GM19023 (cell line): ENCODE results near the gene SPNS1.
"Not testable (repeated sequence)": the region's sequence is repeated elsewhere in the genome, so short reads cannot be mapped to it uniquely, and the experiment has no call there.

Experiments used
- ATAC-seq: cut with Tn5 transposase; IDR thresholded peaks from one replicate; pipeline ENCODE4 v1.9.1; 2021; ENCODE audit warnings: mild to moderate bottlenecking, moderate library complexity; ENCODE audit not compliant: unreplicated experiment

Gene SPNS1, protein sequence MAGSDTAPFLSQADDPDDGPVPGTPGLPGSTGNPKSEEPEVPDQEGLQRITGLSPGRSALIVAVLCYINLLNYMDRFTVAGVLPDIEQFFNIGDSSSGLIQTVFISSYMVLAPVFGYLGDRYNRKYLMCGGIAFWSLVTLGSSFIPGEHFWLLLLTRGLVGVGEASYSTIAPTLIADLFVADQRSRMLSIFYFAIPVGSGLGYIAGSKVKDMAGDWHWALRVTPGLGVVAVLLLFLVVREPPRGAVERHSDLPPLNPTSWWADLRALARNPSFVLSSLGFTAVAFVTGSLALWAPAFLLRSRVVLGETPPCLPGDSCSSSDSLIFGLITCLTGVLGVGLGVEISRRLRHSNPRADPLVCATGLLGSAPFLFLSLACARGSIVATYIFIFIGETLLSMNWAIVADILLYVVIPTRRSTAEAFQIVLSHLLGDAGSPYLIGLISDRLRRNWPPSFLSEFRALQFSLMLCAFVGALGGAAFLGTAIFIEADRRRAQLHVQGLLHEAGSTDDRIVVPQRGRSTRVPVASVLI

DNA sequence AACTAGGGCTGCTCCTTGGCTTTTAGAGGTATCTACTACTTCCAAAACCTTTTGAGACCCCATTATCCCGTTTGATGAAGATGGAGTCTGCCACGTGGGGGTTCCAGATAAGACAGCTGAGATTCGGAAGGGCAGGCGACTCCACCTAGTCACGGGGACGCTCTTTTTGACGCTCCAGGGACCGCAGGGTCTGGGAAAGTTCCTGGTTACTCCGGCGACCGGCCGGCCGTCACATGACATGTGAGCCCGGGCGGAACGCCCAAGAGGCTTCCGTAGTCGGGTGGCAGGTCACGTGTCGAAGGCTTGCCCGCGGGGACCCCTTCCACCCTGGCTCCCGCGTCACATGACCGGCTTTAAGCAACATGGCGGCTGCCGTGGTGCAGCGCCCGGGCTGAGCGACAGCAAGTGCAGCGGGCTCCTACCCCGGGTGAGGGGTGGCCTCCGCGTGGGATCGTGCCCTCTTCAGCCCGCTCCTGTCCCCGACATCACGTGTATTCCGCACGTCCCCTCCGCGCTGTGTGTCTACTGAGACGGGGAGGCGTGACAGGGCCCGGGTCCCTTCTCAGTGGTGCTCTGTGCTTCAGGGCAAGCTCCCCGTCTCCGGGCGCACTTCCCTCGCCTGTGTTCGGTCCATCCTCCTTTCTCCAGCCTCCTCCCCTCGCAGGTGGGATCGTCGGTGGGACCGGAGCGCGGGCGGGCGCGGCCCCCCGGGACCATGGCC lies at the start of gene SPNS1:
SPNS1 (plus strand) TSS at position 342 of the 721 bp plus-strand sequence; CDS start at position 716, 374 bp downstream.
- peak; percentile 89 for ATAC-seq

DNA sequence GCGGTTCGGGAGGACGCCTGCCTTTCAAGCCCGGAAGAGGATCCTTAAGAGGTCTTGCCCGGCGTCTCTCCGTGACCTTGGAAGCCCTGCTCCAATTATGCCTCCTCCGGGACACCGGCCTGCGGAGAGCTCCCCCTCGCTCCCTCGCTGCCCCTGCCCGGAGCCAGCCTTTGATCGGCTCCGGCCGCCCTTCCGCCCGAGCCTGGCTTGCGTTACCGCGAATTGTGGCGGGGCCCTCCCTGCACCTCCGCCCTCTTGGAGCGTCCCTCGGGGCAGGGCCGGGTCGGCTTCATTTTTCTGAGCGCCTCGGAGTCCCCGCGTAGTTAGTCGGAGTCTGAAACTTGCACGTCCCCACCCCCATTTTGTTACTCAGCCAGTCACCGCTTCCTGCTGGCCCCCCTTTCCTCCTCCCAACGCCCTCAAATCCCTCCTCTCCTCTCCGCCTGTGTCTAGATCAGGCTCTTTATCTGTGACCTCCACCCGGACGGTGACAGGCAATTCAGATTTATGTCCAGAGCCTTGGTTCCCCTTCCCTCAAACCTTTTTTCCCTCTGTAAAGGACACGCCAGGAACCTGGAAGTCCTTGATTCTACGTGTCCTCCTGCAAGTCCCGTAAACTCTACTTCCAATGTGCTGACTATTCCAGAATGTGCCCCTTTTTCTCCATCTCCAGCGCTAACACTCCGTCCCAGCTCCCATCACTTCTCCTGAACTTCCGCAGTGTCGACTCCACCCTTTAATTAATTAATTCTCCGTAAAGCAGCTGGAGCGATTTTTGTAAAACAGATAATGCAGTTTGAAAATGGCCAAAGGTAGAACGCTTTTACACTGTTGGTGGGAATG lies 49.0 kb upstream of the SPNS1 start:
- ATAC-seq, result peak; percentile 24

DNA sequence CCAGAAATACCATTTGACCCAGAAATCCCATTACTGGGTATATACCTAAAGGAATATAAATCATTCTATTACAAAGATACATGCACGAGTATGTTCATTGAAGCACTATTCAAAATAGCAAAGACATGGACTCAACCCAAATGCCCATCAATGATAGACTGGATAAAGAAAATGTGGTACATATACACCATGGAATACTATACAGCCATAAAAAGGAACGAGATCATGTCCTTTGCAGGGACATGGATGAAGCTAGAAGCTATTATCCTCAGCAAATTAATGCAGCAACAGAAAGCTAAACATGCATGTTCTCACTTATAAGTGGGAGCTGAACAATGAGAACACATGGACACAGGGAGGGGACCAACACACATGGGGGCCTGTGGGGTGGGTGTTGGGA lies 48.3 kb upstream of the SPNS1 start:
- not testable (repeated sequence) for ATAC-seq

DNA sequence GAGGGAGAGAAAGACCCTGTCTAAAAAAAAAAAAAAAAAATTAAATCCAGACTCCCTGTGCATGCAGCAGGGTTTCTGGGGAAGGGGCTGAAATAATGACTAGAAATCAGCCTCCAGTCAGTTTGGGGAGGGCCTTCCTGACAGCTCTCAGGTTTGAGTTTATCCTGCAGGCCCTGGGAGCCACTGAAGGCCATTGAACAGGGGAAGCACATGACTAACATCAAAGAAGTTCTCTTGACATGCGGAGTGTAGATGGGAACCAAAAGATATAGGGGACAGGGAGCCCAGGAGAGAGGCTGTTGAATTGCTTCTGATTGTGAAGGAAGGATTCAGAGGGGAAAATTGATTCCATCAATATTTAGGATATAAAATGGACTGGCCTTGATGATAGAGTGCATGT lies 46.8 kb upstream of the SPNS1 start:
- no peak for ATAC-seq

DNA sequence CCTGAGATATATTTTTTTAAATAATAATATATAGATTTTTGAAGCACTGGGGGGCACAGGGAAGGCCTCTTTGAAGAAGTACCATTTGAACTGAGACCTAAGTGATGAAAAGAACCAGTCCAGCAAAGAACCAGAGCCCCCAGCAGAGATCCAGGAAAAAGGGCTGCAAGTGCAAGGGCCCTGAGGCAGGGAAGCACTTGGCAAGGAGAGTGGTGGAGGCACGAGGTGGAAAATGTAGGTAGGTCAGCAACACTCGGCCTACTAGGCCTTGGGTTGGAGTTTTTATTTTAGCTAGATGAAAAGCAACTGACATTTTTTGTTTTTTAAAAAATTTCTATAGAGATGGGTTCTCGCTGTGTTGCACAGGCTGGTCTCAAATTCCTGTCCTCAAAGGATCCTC lies 44.4 kb upstream of the SPNS1 start:
- ATAC-seq, result no peak

DNA sequence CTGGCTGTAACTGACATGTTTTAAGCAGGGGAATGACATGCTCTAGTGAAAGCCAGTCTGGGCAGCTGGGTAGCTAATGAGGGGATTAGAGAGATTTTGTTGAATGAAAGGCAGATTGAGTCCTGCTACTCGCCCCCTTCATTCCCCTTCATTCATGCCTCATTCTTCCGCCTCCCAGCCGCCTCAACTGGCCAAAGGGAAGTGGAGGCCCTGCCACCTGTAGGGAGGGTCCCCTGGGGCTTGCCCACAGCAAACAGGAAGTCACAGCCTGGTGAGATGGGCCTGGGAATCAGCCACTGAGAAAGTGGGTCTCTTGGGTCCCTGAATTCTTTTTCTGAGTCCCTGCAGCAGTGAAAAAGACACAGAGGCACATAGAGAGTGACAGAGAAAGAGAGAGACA lies 43.9 kb upstream of the SPNS1 start:
- ATAC-seq, result no peak

DNA sequence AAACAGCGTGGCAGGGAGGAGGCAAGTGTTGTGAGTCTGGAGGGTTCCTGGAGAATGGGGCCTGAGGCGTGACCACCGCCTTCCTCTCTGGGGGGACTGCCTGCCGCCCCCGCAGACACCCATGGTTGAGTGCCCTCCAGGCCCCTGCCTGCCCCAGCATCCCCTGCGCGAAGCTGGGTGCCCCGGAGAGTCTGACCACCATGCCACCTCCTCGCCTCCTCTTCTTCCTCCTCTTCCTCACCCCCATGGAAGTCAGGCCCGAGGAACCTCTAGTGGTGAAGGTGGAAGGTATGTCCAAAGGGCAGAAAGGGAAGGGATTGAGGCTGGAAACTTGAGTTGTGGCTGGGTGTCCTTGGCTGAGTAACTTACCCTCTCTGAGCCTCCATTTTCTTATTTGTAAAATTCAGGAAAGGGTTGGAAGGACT lies 42.8 kb upstream of the SPNS1 start, which contains the start of gene CD19:
CD19 (plus strand) TSS at position 171 of the 425 bp plus-strand sequence; CDS start at position 201, 30 bp downstream.
- no peak for ATAC-seq

DNA sequence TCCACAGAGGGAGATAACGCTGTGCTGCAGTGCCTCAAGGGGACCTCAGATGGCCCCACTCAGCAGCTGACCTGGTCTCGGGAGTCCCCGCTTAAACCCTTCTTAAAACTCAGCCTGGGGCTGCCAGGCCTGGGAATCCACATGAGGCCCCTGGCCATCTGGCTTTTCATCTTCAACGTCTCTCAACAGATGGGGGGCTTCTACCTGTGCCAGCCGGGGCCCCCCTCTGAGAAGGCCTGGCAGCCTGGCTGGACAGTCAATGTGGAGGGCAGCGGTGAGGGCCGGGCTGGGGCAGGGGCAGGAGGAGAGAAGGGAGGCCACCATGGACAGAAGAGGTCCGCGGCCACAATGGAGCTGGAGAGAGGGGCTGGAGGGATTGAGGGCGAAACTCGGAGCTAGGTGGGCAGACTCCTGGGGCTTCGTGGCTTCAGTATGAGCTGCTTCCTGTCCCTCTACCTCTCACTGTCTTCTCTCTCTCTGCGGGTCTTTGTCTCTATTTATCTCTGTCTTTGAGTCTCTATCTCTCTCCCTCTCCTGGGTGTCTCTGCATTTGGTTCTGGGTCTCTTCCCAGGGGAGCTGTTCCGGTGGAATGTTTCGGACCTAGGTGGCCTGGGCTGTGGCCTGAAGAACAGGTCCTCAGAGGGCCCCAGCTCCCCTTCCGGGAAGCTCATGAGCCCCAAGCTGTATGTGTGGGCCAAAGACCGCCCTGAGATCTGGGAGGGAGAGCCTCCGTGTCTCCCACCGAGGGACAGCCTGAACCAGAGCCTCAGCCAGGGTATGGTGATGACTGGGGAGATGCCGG lies 42.0 kb upstream of the SPNS1 start:
- ATAC-seq, result no peak

DNA sequence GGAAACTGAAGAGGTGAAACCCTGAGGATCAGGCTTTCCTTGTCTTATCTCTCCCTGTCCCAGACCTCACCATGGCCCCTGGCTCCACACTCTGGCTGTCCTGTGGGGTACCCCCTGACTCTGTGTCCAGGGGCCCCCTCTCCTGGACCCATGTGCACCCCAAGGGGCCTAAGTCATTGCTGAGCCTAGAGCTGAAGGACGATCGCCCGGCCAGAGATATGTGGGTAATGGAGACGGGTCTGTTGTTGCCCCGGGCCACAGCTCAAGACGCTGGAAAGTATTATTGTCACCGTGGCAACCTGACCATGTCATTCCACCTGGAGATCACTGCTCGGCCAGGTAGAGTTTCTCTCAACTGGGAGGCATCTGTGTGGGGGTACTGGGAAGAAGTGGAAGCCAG lies 41.4 kb upstream of the SPNS1 start:
- no peak for ATAC-seq

DNA sequence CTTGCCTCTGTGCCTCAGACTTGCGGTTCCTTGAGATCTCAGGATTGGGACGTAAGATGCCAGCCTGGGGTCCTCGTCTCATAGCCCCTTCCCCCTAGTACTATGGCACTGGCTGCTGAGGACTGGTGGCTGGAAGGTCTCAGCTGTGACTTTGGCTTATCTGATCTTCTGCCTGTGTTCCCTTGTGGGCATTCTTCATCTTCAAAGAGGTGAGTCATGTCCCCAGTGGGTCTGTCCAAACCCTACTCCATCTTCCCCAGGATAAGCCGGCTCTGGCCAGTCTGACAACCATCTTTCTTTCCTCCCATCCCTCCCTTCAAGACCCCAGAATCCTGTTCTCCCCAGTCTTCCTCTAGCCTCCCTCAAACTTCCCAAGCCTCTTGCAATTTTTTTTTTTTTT lies 39.2 kb upstream of the SPNS1 start:
- no peak for ATAC-seq

DNA sequence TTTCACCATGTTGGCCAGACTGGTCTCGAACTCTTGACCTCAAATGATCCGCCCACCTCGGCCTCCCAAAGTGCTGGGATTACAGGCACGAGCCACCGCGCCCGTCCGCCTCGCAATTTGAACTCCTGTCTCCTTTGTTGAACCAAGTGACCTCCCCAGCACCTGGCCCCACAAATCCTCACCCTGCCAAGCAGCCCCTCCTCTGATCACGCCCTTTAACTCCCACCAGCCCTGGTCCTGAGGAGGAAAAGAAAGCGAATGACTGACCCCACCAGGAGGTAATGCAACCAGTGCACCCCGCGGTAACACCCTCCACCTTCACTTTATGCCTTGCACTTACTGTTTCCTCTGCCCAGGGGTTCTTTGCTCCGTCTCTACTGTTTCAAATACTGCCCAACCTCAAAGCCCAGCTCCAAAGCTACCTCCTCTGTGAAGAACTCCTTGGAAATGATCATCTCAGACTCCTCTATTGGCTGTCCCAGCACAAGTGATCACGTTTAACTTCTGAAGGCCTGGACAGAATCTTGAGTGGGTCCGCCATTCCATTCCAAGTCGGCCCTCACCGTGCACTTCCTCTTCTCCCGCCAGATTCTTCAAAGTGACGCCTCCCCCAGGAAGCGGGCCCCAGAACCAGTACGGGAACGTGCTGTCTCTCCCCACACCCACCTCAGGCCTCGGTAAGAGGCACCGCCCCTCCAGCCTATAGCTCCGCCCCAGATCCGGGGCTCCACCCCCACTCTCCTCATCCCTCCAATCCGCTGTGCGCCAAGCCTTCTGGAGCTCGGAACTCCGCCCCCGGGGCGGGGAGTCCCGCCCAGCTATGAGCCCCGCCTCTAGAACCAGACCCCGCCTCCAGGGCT lies 38.4 kb upstream of the SPNS1 start:
- ATAC-seq, result peak; percentile 58

DNA sequence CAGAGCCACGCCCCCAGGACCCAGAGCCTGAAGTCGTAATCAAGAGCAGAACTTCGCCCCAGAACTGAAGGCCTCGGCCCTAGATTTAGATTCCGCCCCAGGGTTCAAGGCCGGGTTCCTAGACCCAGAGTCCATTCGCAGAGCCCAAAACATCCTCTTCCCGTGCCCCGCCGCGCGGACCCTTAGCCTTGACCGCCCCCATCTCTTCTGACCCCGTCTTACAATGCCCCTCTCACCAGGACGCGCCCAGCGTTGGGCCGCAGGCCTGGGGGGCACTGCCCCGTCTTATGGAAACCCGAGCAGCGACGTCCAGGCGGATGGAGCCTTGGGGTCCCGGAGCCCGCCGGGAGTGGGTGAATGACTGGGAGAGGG lies 37.8 kb upstream of the SPNS1 start:
- no peak for ATAC-seq

DNA sequence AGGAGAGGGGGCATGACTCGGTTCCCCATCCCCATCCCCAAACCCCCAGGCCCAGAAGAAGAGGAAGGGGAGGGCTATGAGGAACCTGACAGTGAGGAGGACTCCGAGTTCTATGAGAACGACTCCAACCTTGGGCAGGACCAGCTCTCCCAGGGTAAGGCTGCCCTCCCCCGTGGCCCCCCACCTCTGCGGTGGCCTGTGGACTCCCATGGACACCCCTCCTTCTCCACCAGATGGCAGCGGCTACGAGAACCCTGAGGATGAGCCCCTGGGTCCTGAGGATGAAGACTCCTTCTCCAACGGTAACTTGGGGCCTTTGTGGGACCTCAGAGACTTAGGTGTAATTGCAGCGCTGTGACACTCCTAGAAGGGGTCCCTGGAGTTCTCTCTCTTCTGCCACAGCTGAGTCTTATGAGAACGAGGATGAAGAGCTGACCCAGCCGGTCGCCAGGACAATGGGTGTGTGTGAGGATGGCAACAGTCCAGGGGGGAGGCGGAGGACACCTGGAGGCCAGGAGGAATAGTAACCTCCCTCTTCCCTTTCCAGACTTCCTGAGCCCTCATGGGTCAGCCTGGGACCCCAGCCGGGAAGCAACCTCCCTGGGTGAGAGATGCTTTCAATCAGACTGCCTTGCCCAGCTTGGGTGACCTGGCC lies 37.2 kb upstream of the SPNS1 start:
- ATAC-seq, result no peak

DNA sequence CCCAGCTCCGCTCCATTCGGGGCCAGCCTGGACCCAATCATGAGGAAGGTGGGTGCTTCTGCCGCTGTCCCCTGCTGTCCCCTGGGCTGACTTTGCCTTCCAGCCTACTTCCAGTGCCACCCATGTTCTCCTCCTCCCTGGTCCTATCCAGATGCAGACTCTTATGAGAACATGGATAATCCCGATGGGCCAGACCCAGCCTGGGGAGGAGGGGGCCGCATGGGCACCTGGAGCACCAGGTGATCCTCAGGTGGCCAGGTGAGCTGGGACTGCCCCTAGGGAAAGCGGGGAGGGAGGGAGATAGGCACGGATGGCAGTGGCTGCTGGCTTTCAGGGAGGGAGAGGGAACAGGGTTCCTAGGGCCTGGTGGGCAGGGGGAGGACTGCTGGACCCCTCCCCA lies 35.9 kb upstream of the SPNS1 start:
- ATAC-seq, result no peak

DNA sequence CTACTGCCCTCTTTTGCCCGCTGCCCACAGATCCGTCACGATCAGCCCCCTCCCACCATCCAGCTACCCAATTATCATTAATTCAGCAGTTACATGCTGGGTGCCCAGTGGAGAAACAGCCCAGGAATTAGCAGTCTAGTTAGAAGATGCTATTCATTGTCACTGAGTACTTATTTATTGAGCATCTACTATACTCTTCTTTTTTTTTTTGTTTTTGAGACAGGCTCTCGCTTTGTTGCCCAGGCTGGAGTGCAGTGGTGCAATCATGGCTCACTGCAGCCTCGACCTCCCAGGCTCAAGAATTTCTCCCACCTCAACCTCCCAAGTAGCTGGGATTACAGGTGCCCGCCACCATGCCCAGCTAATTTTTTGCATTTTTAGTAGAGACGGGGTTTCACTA lies 34.8 kb upstream of the SPNS1 start:
- not testable (repeated sequence) for ATAC-seq

DNA sequence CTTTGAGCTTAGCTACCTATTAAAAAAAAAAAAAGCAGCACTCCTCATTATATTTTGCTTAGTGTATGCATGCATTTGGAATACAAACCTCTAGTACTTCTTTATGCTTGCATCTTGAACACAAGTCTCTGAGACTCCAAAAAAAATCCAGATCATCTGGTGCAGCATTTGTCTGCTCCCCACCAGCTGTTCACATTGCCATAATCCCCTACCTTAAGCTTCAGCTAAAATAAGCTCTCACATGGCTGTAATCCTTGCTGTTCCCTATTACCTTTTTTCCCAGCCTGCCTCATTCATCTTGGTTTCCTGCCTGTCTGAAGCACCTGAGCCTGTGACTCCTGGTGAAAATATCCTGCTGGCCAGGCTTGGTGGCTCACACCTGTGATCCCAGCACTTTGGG lies 31.3 kb upstream of the SPNS1 start:
- no peak for ATAC-seq

DNA sequence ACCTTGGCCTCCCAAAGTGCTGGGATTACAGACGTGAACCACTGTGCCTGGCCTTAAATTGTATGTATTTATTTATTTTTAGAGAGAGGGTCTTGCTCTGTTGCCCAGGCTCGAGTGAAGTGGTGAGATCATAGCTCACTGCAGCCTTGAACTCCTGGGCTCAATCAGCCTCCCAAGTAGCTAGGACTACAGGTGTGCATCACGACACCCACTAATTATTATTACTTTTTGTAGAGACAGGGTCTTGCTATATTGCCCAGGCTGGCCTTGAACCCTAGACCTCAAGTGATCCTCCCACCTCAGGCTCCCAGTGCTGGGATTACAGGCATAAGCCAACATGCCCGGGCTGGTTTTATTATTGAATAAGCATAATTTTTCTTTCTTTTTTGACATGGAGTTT lies 27.9 kb upstream of the SPNS1 start:
- ATAC-seq, result no peak

DNA sequence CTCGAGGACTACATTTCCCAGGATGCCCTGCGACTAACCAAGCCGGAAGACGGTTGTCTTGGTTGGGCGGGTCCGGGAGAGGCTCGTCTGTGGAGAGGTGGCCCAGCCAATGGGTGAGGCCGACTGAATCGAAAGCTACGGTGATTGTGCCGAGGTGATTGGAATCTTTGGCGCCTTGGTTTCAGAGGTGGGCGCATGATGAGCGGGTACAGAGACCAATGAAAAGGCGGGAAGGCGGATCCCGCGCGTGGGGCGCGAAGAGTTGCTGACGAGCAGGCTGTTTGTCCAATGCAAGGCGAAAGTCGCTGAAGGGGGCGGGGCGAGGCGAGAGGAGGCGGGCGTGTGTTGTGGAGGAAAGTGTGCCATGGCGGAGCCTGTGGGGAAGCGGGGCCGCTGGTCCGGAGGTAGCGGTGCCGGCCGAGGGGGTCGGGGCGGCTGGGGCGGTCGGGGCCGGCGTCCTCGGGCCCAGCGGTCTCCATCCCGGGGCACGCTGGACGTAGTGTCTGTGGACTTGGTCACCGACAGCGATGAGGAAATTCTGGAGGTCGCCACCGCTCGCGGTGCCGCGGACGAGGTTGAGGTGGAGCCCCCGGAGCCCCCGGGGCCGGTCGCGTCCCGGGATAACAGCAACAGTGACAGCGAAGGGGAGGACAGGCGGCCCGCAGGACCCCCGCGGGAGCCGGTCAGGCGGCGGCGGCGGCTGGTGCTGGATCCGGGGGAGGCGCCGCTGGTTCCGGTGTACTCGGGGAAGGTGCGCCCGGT lies 23.7 kb upstream of the SPNS1 start, which contains the start of gene NFATC2IP:
NFATC2IP (plus strand) TSS at position 290 of the 762 bp plus-strand sequence; CDS start at position 365, 75 bp downstream.
- peak; percentile 87 for ATAC-seq
